HepG2 (cell line): Measurements from ENCODE around the gene TBC1D12. TPM values are rescaled to one million over a fixed set of nuclear protein-coding genes. Genes with fewer than 3 reads are reported as not detected.

Experiments used
- EED ChIP-seq: sonication (generic); formaldehyde crosslinking; IDR thresholded peaks from 2 replicates; pipeline ENCODE4 v1.5.0; 2020; ENCODE audit warnings: mild to moderate bottlenecking, missing genetic modification reagents
- FOXK2 ChIP-seq: fragments of 450-650 bp; IDR thresholded peaks from 2 replicates; pipeline ENCODE4 v1.6.1; 2016
- HMGA1 ChIP-seq: sonication (generic); formaldehyde crosslinking; conservative IDR thresholded peaks from 2 replicates; pipeline ENCODE4 v1.4.0; 2020; ENCODE audit warnings: missing genetic modification reagents
- HNF1A ChIP-seq, 2 experiments: sonication (generic) in 1 of 2; formaldehyde crosslinking in 1 of 2; IDR thresholded peaks; 2 replicates each; pipeline versions ENCODE4 v1.4.0 to v1.6.1; 2016 to 2020; ENCODE audit warnings: borderline replicate concordance in 1 of 2, low read depth in 1 of 2, mild to moderate bottlenecking in 1 of 2, missing genetic modification reagents in 1 of 2
- KMT2A ChIP-seq: sonication (generic); formaldehyde crosslinking; IDR thresholded peaks from 2 replicates; pipeline ENCODE4 v1.4.0; 2020; ENCODE audit warnings: missing genetic modification reagents
- MXD3 ChIP-seq: IDR thresholded peaks from 2 replicates; pipeline ENCODE4 v1.6.1; 2016; ENCODE audit warnings: mild to moderate bottlenecking, missing biosample characterization, missing genetic modification reagents
- MXD4 ChIP-seq: IDR thresholded peaks from 2 replicates; pipeline ENCODE4 v1.6.1; 2016; ENCODE audit warnings: mild to moderate bottlenecking, missing biosample characterization, missing genetic modification reagents
- NFAT5 ChIP-seq: sonication (generic); formaldehyde crosslinking; IDR thresholded peaks from 2 replicates; pipeline ENCODE4 v1.4.0; 2020; ENCODE audit warnings: missing genetic modification reagents
- POLR2A ChIP-seq, 2 experiments: IDR thresholded peaks; 2 replicates each; pipeline ENCODE4 v1.6.1; 2011; ENCODE audit warnings: low read depth in 2 of 2, low read length in 2 of 2, mild to moderate bottlenecking in 1 of 2, moderate library complexity in 1 of 2; ENCODE audit not compliant: insufficient read depth in 1 of 2
- SMAD9 ChIP-seq: sonication (generic); formaldehyde crosslinking; IDR thresholded peaks from 2 replicates; pipeline ENCODE4 v1.5.1; 2020; ENCODE audit warnings: mild to moderate bottlenecking, missing genetic modification reagents
- ZKSCAN8 ChIP-seq: IDR thresholded peaks from 2 replicates; pipeline ENCODE4 v1.6.1; 2016; ENCODE audit warnings: borderline replicate concordance, missing genetic modification reagents, missing compliant biosample characterization
- ZMAT3 ChIP-seq: sonication (generic); formaldehyde crosslinking; conservative IDR thresholded peaks from 2 replicates; pipeline ENCODE4 v1.7.0; 2021; ENCODE audit warnings: missing genetic modification reagents
- ZNF34 ChIP-seq: sonication (generic); formaldehyde crosslinking; IDR thresholded peaks from 2 replicates; pipeline ENCODE4 v1.4.0; 2020; ENCODE audit warnings: mild to moderate bottlenecking, missing genetic modification reagents, borderline replicate concordance
- ZNF766 ChIP-seq: sonication (generic); formaldehyde crosslinking; IDR thresholded peaks from 2 replicates; pipeline ENCODE4 v1.5.0; 2020; ENCODE audit warnings: missing genetic modification reagents, borderline replicate concordance
- ZNF777 ChIP-seq: sonication (generic); formaldehyde crosslinking; IDR thresholded peaks from 2 replicates; pipeline ENCODE4 v1.4.0; 2020; ENCODE audit warnings: missing genetic modification reagents
- polyA plus RNA-seq, 8 experiments: library from polyadenylated mRNA; depleted of rRNA in 3 of 8; stranded (reverse) in 7 of 8; unstranded in 1 of 8; fragments of >200 nt; fragmentation: Illumina TruSeq in 4 of 8; extraction: Trizol in 4 of 8; gene quantifications; 2 replicates each; pipeline versions ENCODE4 v1.2.1 to v1.2.3, GENCODE V29; 2011 to 2016; ENCODE audit warnings: low read depth in 4 of 8, missing spikeins in 1 of 8, mixed read lengths in 1 of 8; ENCODE audit not compliant: insufficient read depth in 1 of 8
- total RNA-seq, 5 experiments: library from RNA; depleted of rRNA; stranded (reverse); fragments of >200 nt; fragmentation: Illumina TruSeq; extraction: Trizol; gene quantifications; 2 replicates each; pipeline ENCODE4 v1.2.3, GENCODE V29; 2016; ENCODE audit warnings: low read depth in 1 of 5
- TF ChIP-seq, protein P1 (sequence below): sonication (generic); formaldehyde crosslinking; IDR thresholded peaks from 2 replicates; pipeline ENCODE4 v1.4.0; 2020; ENCODE audit warnings: mild to moderate bottlenecking, missing genetic modification reagents
- TF ChIP-seq, protein P2 (sequence below): sonication (generic); formaldehyde crosslinking; IDR thresholded peaks from 2 replicates; pipeline ENCODE4 v1.9.0; 2021; ENCODE audit warnings: missing genetic modification reagents, mild to moderate bottlenecking, borderline replicate concordance

TBC1D12 gene
- total and polyA plus RNA-seq, 2 of the 13 experiments (the other 11 are each of a cell fraction or from before 2014, with no cell fraction given), result 5.7 to 6.2 TPM

DNA sequence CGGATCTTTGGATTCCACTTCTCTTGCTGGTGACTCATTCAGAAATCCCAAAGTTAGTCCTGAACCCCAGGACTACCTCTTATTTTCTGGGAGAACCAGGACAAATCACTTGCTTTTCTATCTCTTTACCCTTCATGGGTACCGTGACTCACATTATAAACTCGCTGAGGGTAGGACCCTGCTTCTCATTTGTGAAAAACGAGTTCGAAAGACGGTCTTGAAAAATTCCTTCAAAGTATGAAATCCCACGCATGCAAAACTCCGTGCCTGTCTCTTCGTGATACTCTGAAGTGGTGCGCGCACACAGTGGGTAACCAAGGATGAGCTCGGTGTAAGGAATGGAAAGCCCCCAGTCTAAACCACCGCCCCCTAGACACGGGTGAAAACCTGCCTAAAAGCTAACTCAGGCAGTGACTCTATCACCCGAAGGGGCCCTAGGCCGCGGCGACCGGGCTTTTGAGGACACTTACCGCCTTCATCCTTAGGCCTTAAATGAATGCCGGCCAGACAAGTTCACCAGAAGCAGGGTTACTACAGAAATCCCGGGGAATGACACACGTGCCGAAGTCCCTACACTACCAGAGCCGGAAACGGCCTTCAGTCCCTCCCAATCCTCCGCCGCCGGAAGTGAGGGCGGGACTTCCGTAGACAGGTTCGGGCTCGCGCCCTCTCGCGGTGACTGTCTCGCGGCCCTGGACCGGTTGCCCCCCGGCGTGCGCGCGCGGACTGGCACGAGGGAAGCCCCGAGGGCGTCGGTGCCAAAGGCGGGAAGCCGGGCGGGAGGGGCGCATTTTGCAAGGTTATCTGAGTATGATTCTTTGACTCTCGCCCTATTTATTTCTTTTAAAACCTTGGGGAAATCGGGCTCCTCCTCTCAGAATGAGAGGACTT lies 39.7 kb upstream of the TBC1D12 start, which contains the start of gene NOC3L (continued):
- TF ChIP-seq MXD4 (CRISPR knock-in tag), result peak; percentile 97
- TF ChIP-seq SMAD9 (CRISPR knock-in tag), result no peak
- TF ChIP-seq, protein P1, sequence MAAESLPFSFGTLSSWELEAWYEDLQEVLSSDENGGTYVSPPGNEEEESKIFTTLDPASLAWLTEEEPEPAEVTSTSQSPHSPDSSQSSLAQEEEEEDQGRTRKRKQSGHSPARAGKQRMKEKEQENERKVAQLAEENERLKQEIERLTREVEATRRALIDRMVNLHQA, result no peak
- no peak for TF ChIP-seq HMGA1
- TF ChIP-seq HNF1A (IDR thresholded peaks at IDR 0.05; ENCODE audit: low read depth), result no peak
- peak; percentile 74; the same call in 1 of the 2 replicates for TF ChIP-seq HNF1A (CRISPR knock-in tag; IDR thresholded peaks at IDR 0.05; ENCODE audit: borderline replicate concordance)
- TF ChIP-seq MXD3 (CRISPR knock-in tag), result peak; percentile 98
- TF ChIP-seq ZNF34 (CRISPR knock-in tag), result no peak
- peak; percentile 98 for TF ChIP-seq ZNF766
- peak; percentile 86 to 87 for TF ChIP-seq POLR2A (IDR thresholded peaks at IDR 0.05; ENCODE audit: insufficient read depth in 1 of 2, low read depth in 2 of 2, low read length in 2 of 2)
- TF ChIP-seq KMT2A (CRISPR knock-in tag), result peak; percentile 98
- peak; percentile 97 for TF ChIP-seq ZMAT3 (CRISPR knock-in tag)
- peak; percentile 89 for TF ChIP-seq ZNF777 (CRISPR knock-in tag)
- TF ChIP-seq EED, result peak; percentile 93; the same call in 1 of the 2 replicates
- peak; percentile 85; the same call in 1 of the 2 replicates for TF ChIP-seq ZKSCAN8 (CRISPR knock-in tag)
- TF ChIP-seq, protein P2, sequence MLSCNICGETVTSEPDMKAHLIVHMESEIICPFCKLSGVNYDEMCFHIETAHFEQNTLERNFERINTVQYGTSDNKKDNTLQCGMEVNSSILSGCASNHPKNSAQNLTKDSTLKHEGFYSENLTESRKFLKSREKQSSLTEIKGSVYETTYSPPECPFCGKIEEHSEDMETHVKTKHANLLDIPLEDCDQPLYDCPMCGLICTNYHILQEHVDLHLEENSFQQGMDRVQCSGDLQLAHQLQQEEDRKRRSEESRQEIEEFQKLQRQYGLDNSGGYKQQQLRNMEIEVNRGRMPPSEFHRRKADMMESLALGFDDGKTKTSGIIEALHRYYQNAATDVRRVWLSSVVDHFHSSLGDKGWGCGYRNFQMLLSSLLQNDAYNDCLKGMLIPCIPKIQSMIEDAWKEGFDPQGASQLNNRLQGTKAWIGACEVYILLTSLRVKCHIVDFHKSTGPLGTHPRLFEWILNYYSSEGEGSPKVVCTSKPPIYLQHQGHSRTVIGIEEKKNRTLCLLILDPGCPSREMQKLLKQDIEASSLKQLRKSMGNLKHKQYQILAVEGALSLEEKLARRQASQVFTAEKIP (CRISPR knock-in tag), result no peak
- TF ChIP-seq NFAT5 (CRISPR knock-in tag), result peak; percentile 97
- TF ChIP-seq FOXK2, result no peak
